SU-DHL-6 (cell line): Measurements from ENCODE around the gene KRTAP6-1.

ENCODE experiments used
- H2AFZ ChIP-seq: fragments of 200-600 bp; sonication (generic); 2 replicates; pipeline ENCODE4 v1.6.1; 2014; ENCODE audit warnings: low read depth, mild to moderate bottlenecking, moderate library complexity, mixed read lengths, antibody characterized with exemption, low read length; ENCODE audit not compliant: severe bottlenecking
- H3F3A ChIP-seq: fragments of 200-600 bp; shearing (Covaris generic); 2 replicates; pipeline ENCODE4 v1.6.0; 2016; ENCODE audit warnings: antibody characterized with exemption, mild to moderate bottlenecking; ENCODE audit not compliant: insufficient read depth
- H3K27ac ChIP-seq: fragments of 200-600 bp; sonication (generic); 2 replicates; pipeline ENCODE4 v1.5.1; 2016; ENCODE audit warnings: low read depth, mild to moderate bottlenecking, low read length, moderate library complexity, mixed read lengths
- H3K27me3 ChIP-seq: fragments of 200-600 bp; sonication (generic), shearing (Covaris generic); 2 replicates; pipeline ENCODE4 v1.6.0; 2014; ENCODE audit warnings: mild to moderate bottlenecking, low read length
- H3K36me3 ChIP-seq: fragments of 200-600 bp; sonication (generic); 2 replicates; pipeline ENCODE4 v1.6.1; 2014; ENCODE audit warnings: mild to moderate bottlenecking, low read length, mixed read lengths
- H3K4me2 ChIP-seq: fragments of 300-600, 200-600 bp; shearing (Covaris generic), sonication (generic); 2 replicates; pipeline ENCODE4 v1.6.0; 2014; ENCODE audit warnings: low read length, low read depth, mild to moderate bottlenecking; ENCODE audit not compliant: poor library complexity, severe bottlenecking
- H3K4me3 ChIP-seq: fragments of 200-600 bp; sonication (generic); 2 replicates; pipeline ENCODE4 v1.5.1; 2014; ENCODE audit warnings: antibody characterized with exemption, low read length, mild to moderate bottlenecking, mixed read lengths; ENCODE audit not compliant: insufficient read depth, poor library complexity, severe bottlenecking
- H3K79me2 ChIP-seq: fragments of 200-600 bp; sonication (generic); 2 replicates; pipeline ENCODE4 v1.6.1; 2014; ENCODE audit warnings: mild to moderate bottlenecking, low read length, moderate library complexity; ENCODE audit not compliant: insufficient read depth
- H3K9ac ChIP-seq: fragments of 200-600 bp; sonication (generic); 2 replicates; pipeline ENCODE4 v1.7.0; 2014; ENCODE audit warnings: mild to moderate bottlenecking, low read length
- H3K9me2 ChIP-seq: fragments of 200-600 bp; sonication (generic); replicated peaks from 2 replicates; pipeline ENCODE4 v1.6.1; 2014; ENCODE audit warnings: low read length; ENCODE audit not compliant: insufficient read depth
- H3K9me3 ChIP-seq: fragments of 200-600 bp; sonication (generic); 2 replicates; pipeline ENCODE4 v1.6.1; 2014; ENCODE audit warnings: low read length, mixed read lengths; ENCODE audit not compliant: insufficient read depth
- H4K20me1 ChIP-seq: fragments of 200-600 bp; sonication (generic); 2 replicates; pipeline ENCODE4 v1.6.1; 2014; ENCODE audit warnings: low read depth, mild to moderate bottlenecking, antibody characterized with exemption, low read length, moderate library complexity, mixed read lengths
- EZH2phosphoT487 ChIP-seq: fragments of 200-600 bp; sonication (generic), shearing (Covaris generic); conservative IDR thresholded peaks from 2 replicates; pipeline ENCODE4 v1.6.1; 2018; ENCODE audit warnings: mild to moderate bottlenecking, antibody characterized with exemption, low read length, moderate library complexity, mixed read lengths
- TF ChIP-seq, protein P1 (sequence below): fragments of 200-600 bp; sonication (generic); IDR thresholded peaks from one replicate; pipeline ENCODE4 v1.5.1; 2017; ENCODE audit warnings: antibody characterized with exemption, mild to moderate bottlenecking, low read length, moderate library complexity; ENCODE audit not compliant: insufficient read depth, poor library complexity, severe bottlenecking

KRTAP6-1 gene

GRCh38 chr21:30577766-30578165 lies 36.0 kb downstream of the KRTAP6-1 start:
- H3K9me2 ChIP-seq, result no peaks in the 10 kb centered on the region
- no peak overlapping the region for H2AFZ ChIP-seq
- H3K4me2 ChIP-seq, result no peak overlapping the region
- no peak overlapping the region for H3K9ac ChIP-seq
- no peak overlapping the region for H3K4me3 ChIP-seq
- no peaks in the 10 kb centered on the region for H4K20me1 ChIP-seq
- no peaks in the 10 kb centered on the region for H3K27me3 ChIP-seq
- TF ChIP-seq, protein P1, sequence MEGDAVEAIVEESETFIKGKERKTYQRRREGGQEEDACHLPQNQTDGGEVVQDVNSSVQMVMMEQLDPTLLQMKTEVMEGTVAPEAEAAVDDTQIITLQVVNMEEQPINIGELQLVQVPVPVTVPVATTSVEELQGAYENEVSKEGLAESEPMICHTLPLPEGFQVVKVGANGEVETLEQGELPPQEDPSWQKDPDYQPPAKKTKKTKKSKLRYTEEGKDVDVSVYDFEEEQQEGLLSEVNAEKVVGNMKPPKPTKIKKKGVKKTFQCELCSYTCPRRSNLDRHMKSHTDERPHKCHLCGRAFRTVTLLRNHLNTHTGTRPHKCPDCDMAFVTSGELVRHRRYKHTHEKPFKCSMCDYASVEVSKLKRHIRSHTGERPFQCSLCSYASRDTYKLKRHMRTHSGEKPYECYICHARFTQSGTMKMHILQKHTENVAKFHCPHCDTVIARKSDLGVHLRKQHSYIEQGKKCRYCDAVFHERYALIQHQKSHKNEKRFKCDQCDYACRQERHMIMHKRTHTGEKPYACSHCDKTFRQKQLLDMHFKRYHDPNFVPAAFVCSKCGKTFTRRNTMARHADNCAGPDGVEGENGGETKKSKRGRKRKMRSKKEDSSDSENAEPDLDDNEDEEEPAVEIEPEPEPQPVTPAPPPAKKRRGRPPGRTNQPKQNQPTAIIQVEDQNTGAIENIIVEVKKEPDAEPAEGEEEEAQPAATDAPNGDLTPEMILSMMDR, result no peak
- no peak for TF ChIP-seq EZH2phosphoT487
- H3F3A ChIP-seq, result no peaks in the 10 kb centered on the region
- no peak overlapping the region for H3K27ac ChIP-seq
- no peaks in the 10 kb centered on the region for H3K9me3 ChIP-seq
- H3K36me3 ChIP-seq, result no peaks in the 10 kb centered on the region
- H3K79me2 ChIP-seq, result no peaks in the 10 kb centered on the region

DNA sequence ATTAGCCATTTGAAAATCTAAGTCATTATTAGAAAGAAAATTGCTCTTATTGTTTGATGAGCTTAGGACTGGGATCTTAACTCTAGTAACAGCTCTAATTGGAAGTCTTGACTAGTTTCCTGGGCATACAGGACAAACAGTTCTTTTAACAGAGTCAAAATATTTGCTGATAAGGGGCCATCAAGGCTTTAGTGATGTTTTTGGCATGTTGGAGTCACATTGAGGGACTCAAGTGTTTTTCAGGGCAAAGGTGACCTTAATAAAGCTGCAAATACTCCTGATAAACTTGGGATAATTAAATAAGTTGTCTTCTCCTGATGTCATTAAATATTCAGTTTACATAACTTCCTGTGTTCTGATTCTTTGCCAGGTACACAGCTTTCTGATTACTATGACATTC lies 46.1 kb downstream of the KRTAP6-1 start:
- Histone ChIP-seq H3K27me3 (no peaks in the 10 kb centered on the region), H3K9ac (no peak overlapping the region), H3K79me2 (no peaks in the 10 kb centered on the region), H3K9me2 (no peaks in the 10 kb centered on the region), H3F3A (no peaks in the 10 kb centered on the region), H3K36me3 (no peaks in the 10 kb centered on the region), H3K9me3 (no peaks in the 10 kb centered on the region), H3K4me2 (no peak overlapping the region), H3K27ac (no peak overlapping the region), H2AFZ (no peak overlapping the region), H4K20me1 (no peaks in the 10 kb centered on the region), H3K4me3 (no peak overlapping the region)
- no peak for TF ChIP-seq EZH2phosphoT487
- TF ChIP-seq, protein P1, result no peak

- H3F3A ChIP-seq, result no peaks in the 10 kb centered on the region
These were observed 50.1 kb downstream of the KRTAP6-1 start for GRCh38 chr21:30563630-30564029.

More at GRCh38 chr21:30563630-30564029, 50.1 kb downstream of the KRTAP6-1 start:
- TF ChIP-seq, protein P1, result no peak
- no peak for TF ChIP-seq EZH2phosphoT487
- H3K9me2 ChIP-seq, result no peaks in the 10 kb centered on the region
- H3K4me2 ChIP-seq, result no peak overlapping the region
- H3K79me2 ChIP-seq, result no peaks in the 10 kb centered on the region
- H3K4me3 ChIP-seq, result no peak overlapping the region
- no peaks in the 10 kb centered on the region for H4K20me1 ChIP-seq
- no peak overlapping the region for H2AFZ ChIP-seq
- no peak overlapping the region for H3K9ac ChIP-seq
- H3K27me3 ChIP-seq, result no peaks in the 10 kb centered on the region
- no peak overlapping the region for H3K27ac ChIP-seq
- H3K36me3 ChIP-seq, result no peaks in the 10 kb centered on the region
- H3K9me3 ChIP-seq, result no peaks in the 10 kb centered on the region
